T follicular helper cell (primary cell): ENCODE measurements around the gene ARFGAP1.

Source experiments
- DNase-seq: peaks from one replicate; pipeline ENCODE4 v3.0.0-alpha.2; 2020; ENCODE audit warnings: low read depth
- total RNA-seq, 2 experiments: gene quantifications; one replicate each; lab custom pipeline; 2026; lab: John Stamatoyannopoulos, UW

ARFGAP1 gene
- 121 to 124 reads per million in 2 experiments for total RNA-seq

DNA sequence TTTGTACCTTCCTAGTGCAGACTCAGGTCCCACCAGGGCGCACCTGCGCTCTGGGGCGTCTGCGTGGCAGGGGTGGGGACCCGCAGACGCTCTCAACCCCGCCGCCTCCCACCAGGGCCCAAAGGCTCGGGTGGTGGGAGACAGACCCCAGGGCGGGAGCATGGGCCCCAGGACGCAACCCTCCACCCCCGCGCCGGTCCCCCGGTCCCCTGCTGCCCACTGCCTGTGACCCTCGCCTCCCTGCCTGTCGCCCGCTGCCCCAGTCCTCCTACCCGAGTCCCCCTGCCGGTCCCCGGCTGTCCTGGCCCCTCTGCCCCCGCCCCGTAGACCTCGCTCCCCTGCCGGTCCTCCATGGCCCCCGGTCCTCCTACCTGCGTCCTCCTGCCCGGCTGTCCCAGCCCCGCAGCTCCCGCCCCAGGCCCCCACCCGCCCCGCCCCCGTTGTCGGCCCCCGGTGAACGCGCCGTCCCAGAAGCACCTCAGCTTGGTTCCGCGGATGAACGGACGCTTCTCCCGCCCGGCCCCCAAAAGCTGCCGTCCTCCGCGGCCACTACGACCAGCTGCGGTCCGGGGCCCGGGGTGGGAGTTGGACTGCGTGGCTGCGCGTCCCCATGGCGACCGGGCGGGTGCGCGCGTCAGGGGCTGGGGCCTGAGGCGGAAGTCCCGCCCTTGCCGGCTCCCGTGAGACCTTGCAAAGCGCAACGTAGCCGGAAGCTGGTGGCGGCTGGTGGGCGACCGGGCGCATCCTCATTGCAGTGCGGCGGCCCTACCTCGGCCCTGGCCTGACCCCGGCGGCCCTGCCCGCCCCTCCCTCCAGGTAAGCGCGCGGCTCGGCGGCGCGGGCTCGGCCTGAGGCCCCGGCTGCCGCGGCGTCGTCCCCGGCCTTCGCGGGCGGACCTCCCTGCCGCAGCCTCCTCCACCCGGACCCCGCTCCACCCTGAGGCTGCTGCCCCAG lies at the start of gene ARFGAP1:
Gene ARFGAP1 (plus strand): TSS at position 709 of the 954 bp plus-strand sequence. CDS start 2,768 bp downstream, outside the sequence.
- peak; percentile 83 for DNase-seq

DNA sequence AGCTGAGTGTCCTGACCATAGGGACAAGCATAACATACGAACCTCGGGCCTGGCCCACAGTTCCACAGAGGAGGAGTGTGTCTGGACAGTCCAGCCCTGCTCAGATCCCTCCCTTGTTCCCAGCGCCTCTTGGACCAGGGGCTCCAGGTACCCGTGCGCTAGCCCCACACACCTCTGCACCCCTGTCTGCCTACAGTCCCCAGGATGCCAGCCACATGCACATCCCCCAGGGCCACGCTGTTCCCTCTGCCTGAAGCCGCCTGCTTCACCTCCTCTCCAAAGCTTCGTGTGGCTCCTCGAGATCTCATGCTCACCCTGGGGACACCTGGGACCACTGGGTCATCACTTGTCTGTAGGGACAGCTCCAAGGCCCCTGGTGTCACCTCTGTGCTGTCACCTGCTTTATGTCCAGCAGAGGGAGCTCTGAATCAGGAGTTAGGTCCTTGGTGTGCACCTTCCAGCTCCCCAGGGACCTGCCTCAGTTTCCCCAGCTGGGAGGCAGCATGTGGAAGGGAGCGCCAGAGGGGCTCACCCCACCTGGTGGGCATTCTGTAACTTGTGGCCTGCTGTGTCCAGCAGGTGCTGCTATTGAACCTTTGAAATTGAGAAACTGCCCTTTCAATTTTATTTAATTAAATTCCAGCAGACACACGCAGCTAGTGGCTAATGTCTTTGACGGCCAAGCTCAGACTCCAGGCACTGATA lies 49.3 kb upstream of the ARFGAP1 start:
- no peak for DNase-seq

DNA sequence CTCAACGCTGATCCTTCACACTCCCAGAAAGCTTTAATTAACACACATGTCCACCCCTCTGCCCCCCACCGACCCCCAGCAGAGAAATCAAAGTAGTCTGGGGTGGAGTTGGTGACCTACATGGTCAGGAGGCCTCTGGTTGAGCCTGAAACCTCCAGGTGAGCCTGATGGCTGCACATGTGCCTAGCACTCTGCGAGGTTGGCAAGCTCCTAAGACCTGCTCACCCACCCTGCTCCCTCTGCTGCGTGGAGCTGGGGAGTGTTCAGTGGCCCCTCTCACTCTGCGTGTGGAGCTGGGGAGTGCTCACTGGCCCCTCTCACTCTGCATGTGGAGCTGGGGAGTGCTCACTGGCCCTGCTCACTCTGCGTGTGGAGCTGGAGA lies 48.8 kb upstream of the ARFGAP1 start:
- no peak for DNase-seq

DNA sequence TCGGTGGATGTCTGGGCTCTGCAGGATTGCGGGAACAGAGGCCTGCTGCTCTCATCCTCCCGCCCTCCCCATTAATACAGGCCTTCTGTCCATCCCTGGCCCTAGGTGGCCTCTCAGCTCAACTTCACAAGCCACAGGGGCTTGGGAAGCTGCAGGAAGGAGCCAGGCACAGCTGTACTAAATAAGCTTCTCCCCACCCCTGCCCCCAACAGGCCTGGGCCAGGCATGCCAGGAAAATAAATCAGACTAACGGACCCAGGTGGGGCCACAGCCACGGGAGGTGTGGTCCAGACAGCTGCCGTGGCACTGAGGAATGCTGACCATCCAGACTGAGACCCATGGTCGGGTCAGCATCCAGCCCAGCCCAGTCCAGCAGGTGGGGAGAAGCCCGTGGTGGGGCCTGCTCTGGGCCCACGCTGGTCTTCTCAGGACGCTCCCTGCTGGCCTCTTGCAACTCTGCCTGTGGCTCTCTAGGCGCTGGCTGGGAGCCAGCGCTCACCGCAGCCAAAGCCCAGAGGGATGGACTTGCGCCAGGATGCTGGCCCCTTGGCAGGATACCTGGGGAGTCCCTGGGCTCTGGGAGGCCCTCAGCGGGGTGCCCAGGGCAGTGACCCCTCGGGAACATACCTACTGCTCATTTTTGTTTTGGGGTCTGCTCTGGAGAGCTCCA lies 48.1 kb upstream of the ARFGAP1 start:
- no peak for DNase-seq

DNA sequence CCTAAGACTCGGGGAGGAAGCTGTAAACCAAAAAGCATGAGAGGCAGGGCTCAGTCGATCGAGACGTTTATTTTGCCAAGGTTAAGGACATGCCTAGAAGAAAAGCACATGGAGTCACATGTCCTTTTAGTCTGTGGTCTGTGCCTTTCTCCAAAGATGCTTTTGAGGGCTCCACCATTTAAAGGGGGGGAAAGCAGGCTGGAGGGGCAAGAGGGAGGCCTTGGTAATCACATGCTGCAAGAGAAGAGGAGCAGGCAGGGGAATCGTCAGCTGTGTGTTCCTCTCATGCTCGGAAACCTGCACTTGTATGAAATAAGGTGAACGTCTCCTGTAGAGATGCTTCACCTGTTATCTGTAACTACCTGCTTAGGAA lies 47.5 kb upstream of the ARFGAP1 start:
- DNase-seq = no peak

DNA sequence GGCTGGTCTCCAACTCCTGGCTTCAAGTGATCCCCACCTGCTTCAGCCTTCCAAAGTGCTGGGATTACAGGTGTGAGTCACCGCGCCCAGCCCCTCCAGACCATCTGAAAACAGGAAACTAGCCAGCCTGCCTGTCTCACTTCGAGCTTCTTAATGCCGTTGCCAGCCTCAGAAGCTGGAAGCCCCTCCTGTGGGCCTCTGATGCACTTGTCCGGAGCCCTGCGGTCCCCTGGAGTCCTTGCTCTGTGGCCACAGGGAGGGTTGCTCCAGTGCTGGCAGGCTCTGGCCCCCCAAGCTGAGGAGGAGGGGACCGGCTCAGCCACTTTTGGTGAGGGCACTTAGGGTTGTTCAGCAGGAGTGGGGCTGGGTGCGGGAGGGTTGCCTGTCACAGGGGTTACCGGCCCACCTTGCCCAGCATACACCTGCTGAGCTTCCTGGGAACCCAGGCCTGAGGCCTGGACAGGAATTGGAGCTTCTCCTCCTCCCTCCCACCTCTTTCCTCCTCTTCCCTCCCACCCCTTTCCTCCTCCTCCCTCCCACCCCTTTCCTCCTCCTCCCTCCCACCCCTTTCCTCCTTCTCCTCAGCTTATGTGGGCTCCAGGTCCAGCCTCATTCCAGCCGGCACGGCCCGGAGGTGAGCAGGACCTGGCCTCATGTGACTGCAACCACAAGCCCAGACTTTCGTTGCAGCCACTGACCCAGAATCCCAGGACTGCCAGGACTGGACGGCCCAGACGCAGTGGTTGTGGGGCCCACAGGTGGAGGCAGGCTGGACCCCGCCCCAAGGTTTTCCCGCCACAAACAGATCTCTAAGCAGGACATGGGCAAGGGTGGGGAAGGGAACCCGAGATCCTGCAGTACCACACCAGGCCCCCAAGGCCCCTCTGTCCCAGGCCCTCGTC lies 46.3 kb upstream of the ARFGAP1 start:
- no peak for DNase-seq

DNA sequence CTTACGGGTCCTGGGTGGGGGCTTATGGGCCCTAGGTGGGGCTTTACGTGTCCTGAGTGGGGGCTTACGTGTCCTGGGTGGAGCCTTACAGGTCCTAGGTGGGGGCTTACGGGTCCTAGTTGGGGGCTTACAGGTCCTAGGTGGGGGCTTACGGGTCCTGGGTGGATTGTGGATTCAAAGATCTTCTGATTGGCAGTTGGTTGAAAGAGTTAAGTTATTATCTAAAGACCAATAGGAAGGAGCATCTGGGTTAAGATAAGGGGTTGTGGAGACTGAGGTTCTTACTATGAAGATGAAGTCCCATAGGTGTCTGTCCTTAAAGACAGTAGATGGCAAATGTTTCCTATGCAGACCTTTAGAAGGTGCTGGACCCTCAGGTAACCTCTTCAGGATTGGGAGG lies 45.4 kb upstream of the ARFGAP1 start:
- no peak for DNase-seq

DNA sequence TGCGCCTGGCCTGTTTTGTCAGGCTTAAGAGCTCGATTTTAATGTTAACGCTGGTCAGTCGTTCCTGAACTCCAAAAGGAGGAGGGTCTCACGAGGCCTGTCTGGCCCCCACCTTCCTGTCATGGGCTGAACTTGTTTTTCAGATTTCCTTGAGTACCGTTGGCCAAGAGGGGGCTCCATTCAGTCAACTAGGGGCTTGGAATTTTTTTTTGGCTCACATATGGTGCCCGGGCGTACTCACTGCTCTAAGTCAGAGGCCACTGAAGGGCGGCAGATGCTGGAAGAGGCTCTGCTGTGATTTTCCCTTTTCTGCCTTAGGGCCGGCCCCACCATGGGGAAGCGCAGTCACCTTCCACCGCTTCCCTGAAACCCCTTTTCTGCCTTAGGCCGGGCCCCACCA lies 43.8 kb upstream of the ARFGAP1 start:
- DNase-seq = no peak

DNA sequence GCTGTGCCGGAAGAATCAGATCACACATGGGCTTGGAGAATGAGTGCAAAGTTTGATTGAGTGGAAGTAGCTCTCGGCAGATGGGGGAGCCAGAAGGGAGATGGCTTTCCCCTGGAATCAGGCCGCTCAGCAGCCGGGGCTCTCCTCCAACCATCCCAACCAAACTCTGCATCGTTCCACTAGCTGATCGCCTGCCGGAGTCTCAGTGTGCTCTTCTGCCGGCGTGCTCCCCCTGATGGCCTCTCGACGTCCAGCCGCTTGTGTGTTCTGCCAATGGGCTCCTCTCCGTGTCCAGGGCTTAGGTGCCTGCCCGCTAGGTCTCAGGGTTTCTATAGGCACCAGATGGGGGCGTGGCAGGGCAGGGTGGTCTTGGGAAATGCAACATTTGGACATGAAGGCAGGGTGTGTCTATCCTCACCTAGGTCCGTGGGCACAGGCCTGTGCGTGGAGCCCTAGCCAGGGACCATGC lies 41.8 kb upstream of the ARFGAP1 start:
- DNase-seq = no peak

DNA sequence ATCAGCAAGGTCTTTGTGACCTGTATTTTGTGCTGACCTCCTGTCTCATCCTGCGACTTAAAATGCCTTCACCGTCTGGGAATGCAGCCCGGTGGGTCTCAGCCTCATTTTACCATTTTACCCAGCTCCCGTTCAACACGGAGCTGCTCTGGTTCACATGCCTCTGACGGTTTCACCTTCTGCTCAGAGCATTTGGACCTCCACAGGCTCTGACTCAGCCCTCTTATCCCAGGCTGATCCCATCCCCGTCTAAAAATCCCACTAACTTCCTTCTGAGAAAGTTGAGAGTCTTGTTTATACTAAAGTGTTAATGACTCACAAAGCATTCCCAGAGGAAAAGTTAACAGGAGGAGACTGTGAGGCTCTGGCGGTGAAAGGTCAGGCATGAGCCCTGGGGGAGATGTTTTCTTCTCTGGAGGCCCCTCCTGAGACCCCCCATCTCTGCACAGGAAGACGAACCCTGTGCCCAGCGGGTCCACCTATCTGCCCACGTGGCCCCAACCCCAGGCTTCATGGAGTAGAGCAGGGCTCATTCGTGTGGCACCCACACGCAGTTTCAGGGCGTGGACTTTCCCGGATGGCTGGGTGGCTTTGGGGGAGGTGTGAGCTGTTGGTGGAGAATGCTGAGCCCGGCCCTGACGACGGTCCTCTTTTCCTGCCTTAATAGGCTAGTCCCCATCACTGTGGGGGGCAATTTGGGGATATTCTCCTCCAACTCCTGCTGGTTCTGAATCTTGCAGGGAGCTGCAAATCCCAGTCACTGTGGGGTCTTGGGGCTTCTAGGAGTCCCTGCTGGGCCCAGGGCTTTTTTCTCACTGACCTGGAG lies 40.2 kb upstream of the ARFGAP1 start:
- DNase-seq = no peak

DNA sequence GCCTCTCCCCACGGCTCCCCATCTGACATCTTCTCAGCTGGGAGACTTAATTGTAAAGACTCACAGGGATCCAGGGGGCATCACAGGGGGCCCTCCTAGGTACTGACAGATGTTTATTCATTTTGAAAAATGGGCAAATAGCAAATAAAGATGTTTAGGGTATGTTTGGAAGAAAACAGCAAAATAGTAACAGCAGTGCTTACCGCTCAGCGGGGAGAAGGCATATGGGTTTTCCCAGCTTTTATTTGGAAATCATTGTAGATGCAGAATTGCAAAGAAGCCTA lies 39.6 kb upstream of the ARFGAP1 start:
- no peak for DNase-seq

DNA sequence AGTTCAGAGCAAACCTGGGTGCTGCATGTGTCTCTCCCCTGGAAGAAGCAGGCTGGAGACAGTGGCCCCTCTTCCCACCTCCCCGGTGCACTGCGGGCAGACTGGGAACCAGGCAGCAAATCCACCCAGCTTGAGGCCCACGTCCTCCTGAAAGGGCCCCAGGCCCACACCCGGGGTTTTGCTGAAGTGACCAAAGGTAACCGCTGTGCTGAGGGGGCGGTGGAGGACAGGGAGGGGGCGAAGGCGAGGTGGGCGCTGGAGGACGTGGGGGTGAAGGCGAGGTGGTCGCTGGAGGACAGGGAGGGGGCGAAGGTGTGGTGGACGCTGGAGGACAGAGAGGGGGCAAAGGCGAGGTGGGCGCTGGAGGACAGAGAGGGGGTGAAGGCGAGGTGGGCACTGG lies 38.7 kb upstream of the ARFGAP1 start:
- no peak for DNase-seq

DNA sequence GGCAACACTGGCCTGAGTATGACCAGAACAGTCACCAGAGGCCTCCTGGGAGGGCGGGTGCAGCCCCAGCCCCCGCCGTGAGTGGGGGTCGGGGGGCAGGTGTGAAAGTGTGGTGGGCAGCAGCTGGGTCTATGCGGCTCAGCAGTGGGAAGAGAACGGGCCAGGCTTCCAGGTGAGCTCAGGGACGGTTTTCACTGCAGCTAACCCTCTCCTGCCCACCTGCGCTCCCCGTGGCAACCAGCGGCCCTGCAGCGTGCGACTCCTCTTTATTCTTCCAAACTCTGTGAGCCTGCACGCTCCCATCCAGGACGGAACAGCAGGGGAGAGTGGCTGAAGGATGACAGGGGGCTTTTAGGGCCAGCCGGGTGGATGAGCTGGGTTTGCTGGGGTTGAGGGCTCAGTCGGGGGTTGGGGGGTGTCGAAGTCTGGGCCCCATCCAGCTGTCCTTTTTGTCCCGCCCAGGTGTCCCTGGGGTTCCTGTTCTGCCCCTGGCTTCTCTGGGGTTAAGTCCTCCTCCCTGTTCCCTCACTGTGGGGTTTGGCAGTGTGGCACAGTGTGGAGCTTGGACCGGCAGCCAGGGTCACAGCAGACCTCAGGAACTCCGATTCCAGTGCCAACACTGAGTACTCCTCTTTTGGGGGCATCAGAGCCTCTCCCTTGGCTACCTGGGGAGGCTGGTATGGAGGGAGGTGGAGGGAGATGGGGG lies 37.8 kb upstream of the ARFGAP1 start:
- DNase-seq = no peak

DNA sequence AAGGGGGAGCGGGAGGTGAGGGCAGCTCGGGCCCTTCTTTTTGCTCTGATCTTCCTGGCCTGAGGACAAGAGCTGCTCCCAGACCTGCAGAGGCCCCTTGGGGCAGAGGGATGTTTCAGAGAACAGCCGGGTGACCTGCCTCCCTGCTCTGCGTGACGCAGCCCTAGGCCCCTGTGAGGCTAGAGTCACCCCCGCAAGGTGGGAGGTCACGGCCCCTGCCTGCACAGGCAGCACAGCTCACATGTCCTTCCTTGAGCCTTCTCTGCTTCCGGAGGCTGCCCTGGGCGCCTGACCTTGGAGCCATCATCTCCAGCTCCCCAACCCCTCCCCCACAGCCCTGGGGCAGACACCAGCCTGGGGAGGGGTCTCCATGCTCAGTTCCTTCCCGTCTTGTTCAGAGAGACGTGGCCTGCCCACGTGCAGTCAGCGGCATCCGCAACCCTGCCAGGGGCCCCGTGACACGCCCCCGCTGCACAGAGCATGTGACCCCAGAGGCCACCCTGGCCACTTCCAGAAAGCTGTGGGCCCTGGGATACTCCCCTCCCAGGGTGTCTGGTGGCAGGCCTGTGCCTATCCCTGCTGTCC lies 37.1 kb upstream of the ARFGAP1 start, which contains the start of gene BIRC7:
Gene BIRC7 (plus strand): TSS at position 507 of the 585 bp plus-strand sequence. CDS start 192 bp downstream, outside the sequence.
- DNase-seq = no peak

DNA sequence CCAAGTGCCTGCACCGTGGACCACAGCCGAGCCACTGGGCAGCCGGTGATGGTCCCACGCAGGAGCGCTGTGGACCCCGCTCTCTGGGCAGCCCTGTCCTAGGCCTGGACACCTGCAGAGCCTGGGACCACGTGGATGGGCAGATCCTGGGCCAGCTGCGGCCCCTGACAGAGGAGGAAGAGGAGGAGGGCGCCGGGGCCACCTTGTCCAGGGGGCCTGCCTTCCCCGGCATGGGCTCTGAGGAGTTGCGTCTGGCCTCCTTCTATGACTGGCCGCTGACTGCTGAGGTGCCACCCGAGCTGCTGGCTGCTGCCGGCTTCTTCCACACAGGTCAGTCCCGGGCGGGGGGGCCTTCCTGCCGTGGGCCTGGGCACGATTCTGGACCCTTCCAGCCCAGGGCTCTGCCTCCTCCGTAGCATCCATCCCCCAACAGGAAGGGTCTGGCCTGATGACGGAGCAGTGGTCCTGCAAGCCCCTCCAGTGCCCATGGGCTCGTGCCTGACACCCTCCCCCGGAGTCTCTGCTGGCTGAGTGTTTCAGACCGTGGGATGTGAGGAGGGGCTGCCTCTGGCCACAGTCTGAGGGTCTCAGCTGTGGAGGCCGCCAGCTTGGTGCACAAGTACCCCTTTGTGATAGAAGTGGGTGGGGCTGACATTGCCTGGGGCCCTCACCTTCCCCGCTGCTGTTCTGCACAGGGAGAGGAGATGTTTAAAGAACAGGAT lies 36.3 kb upstream of the ARFGAP1 start:
- no peak for DNase-seq

DNA sequence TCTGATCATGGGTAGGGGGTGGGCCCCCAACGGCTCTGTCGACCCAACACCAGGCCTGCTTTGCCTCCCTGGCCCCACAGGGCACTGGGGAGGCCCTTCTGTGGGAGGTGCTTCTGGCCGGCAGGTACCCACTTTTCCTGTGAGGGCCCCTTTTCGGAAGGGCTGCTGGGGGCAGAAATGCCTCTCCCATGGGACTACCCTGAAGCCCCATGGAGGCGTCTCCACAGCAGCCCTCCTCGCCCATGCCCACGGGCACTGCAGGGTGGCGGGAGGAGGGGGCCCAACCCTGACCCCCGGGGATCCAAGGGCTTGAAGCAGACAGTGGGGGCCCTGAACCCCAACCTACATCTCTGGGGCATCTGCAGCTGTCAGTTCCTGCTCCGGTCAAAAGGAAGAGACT lies 34.6 kb upstream of the ARFGAP1 start:
- DNase-seq = no peak

DNA sequence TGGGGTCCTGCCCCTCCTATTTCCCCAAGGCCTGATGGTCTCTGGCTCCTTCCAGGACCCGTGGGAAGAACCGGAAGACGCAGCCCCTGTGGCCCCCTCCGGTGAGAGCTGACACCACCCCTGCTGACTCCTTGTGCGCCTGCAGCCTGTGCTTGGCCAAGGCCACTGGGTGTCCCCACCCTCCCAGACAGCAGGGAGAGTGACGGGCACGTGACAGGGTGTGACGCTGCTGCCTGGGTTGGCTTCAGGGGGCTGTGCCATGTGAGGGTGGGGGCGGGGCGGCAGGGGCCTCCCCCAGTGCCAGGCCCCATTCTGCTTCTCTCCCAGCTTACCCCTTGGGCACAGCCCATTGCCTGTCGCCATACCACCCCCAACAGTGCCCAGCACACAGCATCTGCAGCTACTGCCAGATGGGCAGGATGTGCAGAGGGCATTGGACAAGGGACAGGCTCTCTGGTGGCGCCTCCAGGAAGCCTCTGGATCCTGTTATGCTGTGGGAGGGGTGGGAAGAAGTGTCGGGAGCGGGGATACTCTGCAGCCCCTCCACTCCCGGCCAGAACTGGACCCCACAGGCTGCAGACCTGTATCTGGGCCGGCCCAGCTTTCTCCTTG lies 34.0 kb upstream of the ARFGAP1 start:
- no peak for DNase-seq

DNA sequence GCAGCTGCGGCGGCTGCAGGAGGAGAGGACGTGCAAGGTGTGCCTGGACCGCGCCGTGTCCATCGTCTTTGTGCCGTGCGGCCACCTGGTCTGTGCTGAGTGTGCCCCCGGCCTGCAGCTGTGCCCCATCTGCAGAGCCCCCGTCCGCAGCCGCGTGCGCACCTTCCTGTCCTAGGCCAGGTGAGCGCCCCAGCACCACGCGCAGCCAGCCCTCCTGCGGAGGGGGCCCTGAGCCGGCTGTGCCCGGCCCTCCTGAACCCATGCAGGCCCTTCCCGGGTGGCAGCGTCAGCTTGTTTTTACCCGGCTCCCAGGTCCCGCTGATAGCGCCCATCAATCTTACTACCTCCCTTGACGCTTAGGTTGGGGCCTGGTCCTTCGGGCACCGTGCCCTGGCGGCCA lies 33.2 kb upstream of the ARFGAP1 start:
- no peak for DNase-seq
